Stimulated activated effector memory CD8-positive, alpha-beta T cell treated with anti-CD3 and anti-CD28 coated beads, Interleukin-12 subunit alpha, Interleukin-12 subunit beta, amount 100 ng/mL, for 72 hours (primary cell): ENCODE measurements around the gene CSTPP1.

ENCODE experiments used
- ATAC-seq: fragments of 150-1000 bp; cut with Tn5 transposase; 2 replicates; pipeline ENCODE4 v1.10.0; 2021
- DNase-seq, 2 donors: peaks; one replicate each; pipeline ENCODE4 v3.0.0; 2021 to 2022; ENCODE audit warnings: low spot score in 2 of 2
- H3K27ac Mint-ChIP-seq: one replicate; pipeline ENCODE4 v1.8.0; 2022; ENCODE audit warnings: mild to moderate bottlenecking, mixed read lengths
- H3K36me3 Mint-ChIP-seq: one replicate; pipeline ENCODE4 v1.8.0; 2022; ENCODE audit warnings: mild to moderate bottlenecking, mixed read lengths
- H3K4me1 Mint-ChIP-seq: one replicate; pipeline ENCODE4 v1.8.0; 2022; ENCODE audit warnings: mixed read lengths
- H3K4me3 Mint-ChIP-seq: one replicate; pipeline ENCODE4 v1.8.0; 2022; ENCODE audit warnings: mild to moderate bottlenecking, mixed read lengths
- H3K9me3 Mint-ChIP-seq: one replicate; pipeline ENCODE4 v1.8.0; 2022; ENCODE audit warnings: mixed read lengths

Gene CSTPP1

GRCh38 chr11:47178737-47179654 lies 242.4 kb downstream of the CSTPP1 start:
- Mint-ChIP-seq H3K9me3 (no peaks in the 10 kb centered on the region), H3K36me3 (peaks cover 33% of the 10 kb centered on the region), H3K4me3 (no peak overlapping the region), H3K27ac (peak overlapping the region; percentile 99), H3K4me1 (peaks cover 32% of the 10 kb centered on the region)
- ATAC-seq, result no peak
- DNase-seq, result no peak

GRCh38 chr11:47179655-47179991 lies 243.1 kb downstream of the CSTPP1 start:
- H3K36me3 Mint-ChIP-seq, result peaks cover 27% of the 10 kb centered on the region
- no peak for DNase-seq
- no peaks in the 10 kb centered on the region for H3K9me3 Mint-ChIP-seq
- peaks cover 32% of the 10 kb centered on the region for H3K4me1 Mint-ChIP-seq
- no peak overlapping the region for H3K4me3 Mint-ChIP-seq
- H3K27ac Mint-ChIP-seq, result peak overlapping the region; percentile 73
- ATAC-seq, result no peak

- ATAC-seq (no peak), DNase-seq (no peak)
- H3K9me3 Mint-ChIP-seq, result no peaks in the 10 kb centered on the region
- H3K4me3 Mint-ChIP-seq, result no peak overlapping the region
- H3K27ac Mint-ChIP-seq, result peak overlapping the region; percentile 73
- peaks cover 21% of the 10 kb centered on the region for H3K36me3 Mint-ChIP-seq
- H3K4me1 Mint-ChIP-seq, result peaks cover 28% of the 10 kb centered on the region
Observed at GRCh38 chr11:47180006-47180787, 243.6 kb downstream of the CSTPP1 start.

- H3K9me3 Mint-ChIP-seq, result no peaks in the 10 kb centered on the region
- H3K27ac Mint-ChIP-seq, result peak overlapping the region; percentile 14
- peaks cover 18% of the 10 kb centered on the region for H3K4me1 Mint-ChIP-seq
Observed at GRCh38 chr11:47181271-47181670, 244.7 kb downstream of the CSTPP1 start.

GRCh38 chr11:47182380-47182779 lies 245.8 kb downstream of the CSTPP1 start:
- DNase-seq (no peak), ATAC-seq (no peak)
- H3K36me3 Mint-ChIP-seq, result peaks cover under 1% of the 10 kb centered on the region
- H3K4me3 Mint-ChIP-seq, result no peak overlapping the region
- peaks cover 13% of the 10 kb centered on the region for H3K4me1 Mint-ChIP-seq
- H3K27ac Mint-ChIP-seq, result no peak overlapping the region
- no peaks in the 10 kb centered on the region for H3K9me3 Mint-ChIP-seq

More at GRCh38 chr11:47181271-47181670, 244.7 kb downstream of the CSTPP1 start:
- Mint-ChIP-seq H3K4me3 (no peak overlapping the region), H3K36me3 (peaks cover 10% of the 10 kb centered on the region)
- DNase-seq (no peak), ATAC-seq (no peak)

- Mint-ChIP-seq H3K4me3 (no peak overlapping the region), H3K4me1 (peaks cover 6% of the 10 kb centered on the region), H3K36me3 (no peaks in the 10 kb centered on the region), H3K9me3 (no peaks in the 10 kb centered on the region), H3K27ac (no peak overlapping the region)
- DNase-seq, result no peak
- ATAC-seq, result no peak
Observed at GRCh38 chr11:47183031-47183856, 246.7 kb downstream of the CSTPP1 start.

GRCh38 chr11:47183969-47184368 lies 247.4 kb downstream of the CSTPP1 start:
- Mint-ChIP-seq H3K27ac (no peak overlapping the region), H3K9me3 (no peaks in the 10 kb centered on the region)

GRCh38 chr11:47184711-47185304 lies 248.2 kb downstream of the CSTPP1 start:
- Mint-ChIP-seq H3K9me3 (no peaks in the 10 kb centered on the region), H3K36me3 (no peaks in the 10 kb centered on the region), H3K27ac (no peak overlapping the region), H3K4me3 (peak overlapping the region; percentile 72), H3K4me1 (peaks cover under 1% of the 10 kb centered on the region)
- ATAC-seq (no peak), DNase-seq (no peak)

More at GRCh38 chr11:47183969-47184368, 247.4 kb downstream of the CSTPP1 start:
- Mint-ChIP-seq H3K4me1 (peaks cover 6% of the 10 kb centered on the region), H3K4me3 (no peak overlapping the region), H3K36me3 (no peaks in the 10 kb centered on the region)
- DNase-seq, result no peak
- no peak for ATAC-seq

GRCh38 chr11:47185305-47186075 lies 248.9 kb downstream of the CSTPP1 start:
- DNase-seq (no peak), ATAC-seq (peak; percentile 20)
- Mint-ChIP-seq H3K27ac (no peak overlapping the region), H3K9me3 (no peaks in the 10 kb centered on the region), H3K4me3 (peak overlapping the region; percentile 72), H3K4me1 (no peaks in the 10 kb centered on the region), H3K36me3 (no peaks in the 10 kb centered on the region)

GRCh38 chr11:47186076-47186699 lies 249.6 kb downstream of the CSTPP1 start, which contains the start of gene PACSIN3:
PACSIN3 (minus strand) TSS chr11:47186434; CDS start chr11:47182727, 3,707 bp downstream.
- ATAC-seq (peak; percentile 79), DNase-seq (peak in 1 of 2 donors; percentile 20)
- H3K4me1 Mint-ChIP-seq, result no peaks in the 10 kb centered on the region
- H3K27ac Mint-ChIP-seq, result no peak within 1 kb of the TSS
- peak within 1 kb of the TSS; percentile 72 for H3K4me3 Mint-ChIP-seq
- no peaks in the 10 kb centered on the region for H3K9me3 Mint-ChIP-seq
- no peaks in the 10 kb centered on the region for H3K36me3 Mint-ChIP-seq

GRCh38 chr11:47186700-47187695 lies 250.4 kb downstream of the CSTPP1 start:
- H3K27ac Mint-ChIP-seq, result no peak overlapping the region
- peak; percentile 62 for ATAC-seq

GRCh38 chr11:47187723-47188122 lies 251.2 kb downstream of the CSTPP1 start:
- ATAC-seq, result no peak
- Mint-ChIP-seq H3K4me1 (no peaks in the 10 kb centered on the region), H3K9me3 (no peaks in the 10 kb centered on the region), H3K4me3 (peak overlapping the region; percentile 72), H3K36me3 (no peaks in the 10 kb centered on the region), H3K27ac (no peak overlapping the region)
- no peak for DNase-seq

More at GRCh38 chr11:47186700-47187695, 250.4 kb downstream of the CSTPP1 start:
- Mint-ChIP-seq H3K9me3 (no peaks in the 10 kb centered on the region), H3K4me3 (peak overlapping the region; percentile 72), H3K4me1 (no peaks in the 10 kb centered on the region), H3K36me3 (no peaks in the 10 kb centered on the region)
- DNase-seq, result no peak

GRCh38 chr11:47188259-47188658 lies 251.7 kb downstream of the CSTPP1 start:
- Mint-ChIP-seq H3K9me3 (no peaks in the 10 kb centered on the region), H3K36me3 (no peaks in the 10 kb centered on the region), H3K4me3 (no peak overlapping the region), H3K27ac (no peak overlapping the region), H3K4me1 (no peaks in the 10 kb centered on the region)
- DNase-seq (no peak), ATAC-seq (no peak)
